ENCODE data around the gene PARP6.
"Not testable (repeated sequence)": the region's sequence is repeated elsewhere in the genome, so short reads cannot be mapped to it uniquely, and the experiment has no call there.

The PARP6 gene

DNA sequence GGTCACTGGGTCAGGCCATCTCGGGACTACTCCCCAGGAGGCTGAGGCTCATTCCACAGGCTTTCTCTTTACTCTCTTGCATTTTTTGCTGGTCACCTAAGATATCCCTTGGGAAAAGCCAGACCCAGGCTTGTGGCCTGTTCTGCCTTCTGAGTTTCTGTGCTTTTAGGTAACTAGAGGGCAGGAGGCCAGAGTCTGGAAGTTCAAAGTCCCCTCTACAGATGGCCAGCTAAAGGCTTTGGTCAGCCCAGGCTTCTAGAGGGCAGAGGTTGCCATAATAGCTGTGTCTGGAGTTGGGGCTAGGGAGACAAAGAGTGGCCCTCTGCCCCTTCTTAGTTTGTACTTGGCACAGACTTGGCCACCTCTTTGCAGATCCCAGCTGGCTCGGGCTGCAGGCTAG is 8.4 kb upstream of the PARP6 start:
- DNase-seq = no peak

DNA sequence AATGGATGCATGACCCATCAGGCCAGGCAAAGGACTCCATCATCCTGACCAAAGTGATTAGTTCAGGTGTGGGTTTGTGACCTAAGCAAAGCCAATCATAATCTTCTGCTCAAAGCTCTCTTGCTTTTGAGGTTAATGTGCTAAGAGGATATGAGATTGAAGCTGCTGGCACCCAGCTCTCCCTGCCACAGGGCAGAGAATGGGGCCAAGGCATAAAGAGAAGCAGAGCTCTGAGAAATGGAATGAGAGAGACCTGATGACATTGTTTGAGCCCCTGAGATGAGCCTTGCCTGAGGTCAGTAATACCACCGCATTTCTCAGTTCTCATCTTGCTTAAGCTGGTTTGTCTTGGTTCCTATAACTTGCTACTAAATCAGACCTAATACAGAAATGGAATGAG is 6.4 kb upstream of the PARP6 start:
- no peak for DNase-seq

DNA sequence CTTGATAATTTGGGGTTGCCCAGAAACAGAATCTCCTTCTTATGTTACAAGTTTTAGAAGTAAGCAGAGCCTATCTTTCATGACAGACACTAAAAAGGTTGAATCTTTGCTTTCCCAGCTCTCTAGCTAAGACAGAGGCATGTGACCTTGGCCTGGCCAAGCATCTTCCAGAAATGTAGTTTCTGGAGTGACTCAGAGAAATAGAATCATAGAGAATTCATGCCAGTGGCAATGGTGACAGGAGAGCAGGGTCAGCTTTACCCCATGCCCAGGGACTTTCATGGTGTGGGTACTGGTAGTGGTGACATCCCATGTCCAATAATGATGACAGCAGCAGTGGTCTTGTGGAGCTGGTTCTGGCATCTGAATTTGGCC is 4.0 kb upstream of the PARP6 start:
- DNase-seq = no peak

DNA sequence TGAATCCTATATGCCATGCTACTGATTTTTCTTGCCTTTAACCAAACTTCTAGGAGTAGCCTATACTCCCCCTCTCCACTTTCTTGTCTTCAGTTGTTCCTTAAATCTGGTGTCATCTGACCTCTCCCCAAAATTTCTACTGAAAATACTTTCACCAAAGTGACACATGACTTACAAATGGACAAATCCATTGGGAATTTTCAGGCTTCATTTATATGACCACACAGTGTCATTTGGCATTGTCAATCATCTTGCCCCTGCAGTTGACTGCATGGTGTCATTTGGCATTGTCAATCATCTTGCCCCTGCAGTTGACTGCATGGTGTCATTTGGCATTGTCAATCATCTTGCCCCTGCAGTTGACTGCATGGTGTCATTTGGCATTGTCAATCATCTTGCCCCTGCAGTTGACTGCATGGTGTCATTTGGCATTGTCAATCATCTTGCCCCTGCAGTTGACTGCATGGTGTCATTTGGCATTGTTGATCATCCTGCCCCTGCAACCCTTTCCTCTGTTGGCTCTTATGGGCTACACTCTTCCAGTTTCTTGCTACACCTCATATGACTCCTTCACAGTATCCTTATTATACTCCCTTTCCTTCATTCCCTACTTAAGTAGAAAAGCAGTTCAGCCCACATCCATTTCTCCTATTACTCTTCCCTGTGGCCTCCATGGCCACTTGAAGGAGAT is 3.4 kb upstream of the PARP6 start:
- not testable (repeated sequence) for DNase-seq

DNA sequence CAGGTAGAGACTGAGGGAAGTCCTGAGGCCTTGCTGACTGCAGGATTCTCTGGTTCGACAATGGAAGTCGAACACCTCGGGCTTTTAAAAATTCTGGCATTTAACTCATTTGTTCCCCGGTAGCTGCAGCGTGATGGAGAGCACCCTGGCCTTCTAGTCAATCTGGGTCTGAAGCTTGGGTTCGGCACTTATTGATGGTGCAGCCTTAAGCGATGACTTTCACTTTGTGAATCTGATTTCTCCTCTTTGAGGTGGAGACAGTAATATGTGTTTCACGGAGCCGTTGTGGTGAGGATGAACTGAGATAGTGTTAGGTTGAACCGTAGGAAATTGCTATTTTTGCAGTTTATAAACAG is 621 bp upstream of the PARP6 start:
- no peak for DNase-seq

DNA sequence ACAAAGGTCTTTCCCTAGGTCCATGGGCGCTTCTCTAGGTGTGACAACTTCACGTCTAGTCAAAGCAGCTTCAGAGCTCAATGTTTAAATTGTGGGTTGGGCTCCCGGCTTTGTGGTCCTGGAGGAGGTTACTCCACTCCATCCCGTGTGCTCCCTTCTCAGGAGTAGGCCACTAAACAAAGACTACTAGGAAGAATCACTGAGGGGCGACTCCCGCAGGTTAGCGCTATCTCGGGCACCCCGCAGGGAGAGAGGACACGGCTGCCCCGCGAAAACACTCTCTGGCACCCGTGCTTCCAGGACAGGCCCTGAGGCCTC is 500 bp downstream of the PARP6 start:
- DNase-seq = peak in 1 of 2 experiments; percentile 9

DNA sequence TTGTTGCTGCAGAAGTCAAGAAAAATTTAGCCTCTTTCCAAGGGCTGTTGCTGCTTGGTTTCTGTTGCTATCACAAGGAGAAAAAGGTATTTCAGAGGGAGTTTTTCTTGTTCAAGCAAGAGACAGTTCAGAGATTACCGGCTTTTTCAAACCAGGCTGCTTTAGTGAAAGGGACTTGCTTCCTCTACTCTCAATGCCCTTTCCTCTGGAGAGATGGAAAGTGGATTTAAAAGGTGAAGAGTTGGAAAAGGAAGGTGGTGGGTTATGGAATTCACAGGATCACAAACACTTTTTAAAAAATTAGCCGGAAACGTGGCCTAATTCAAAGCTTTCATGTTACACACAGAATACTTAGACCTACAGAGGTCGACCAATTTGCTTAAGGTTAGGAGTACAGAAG is 1.1 kb downstream of the PARP6 start:
- DNase-seq = no peak

DNA sequence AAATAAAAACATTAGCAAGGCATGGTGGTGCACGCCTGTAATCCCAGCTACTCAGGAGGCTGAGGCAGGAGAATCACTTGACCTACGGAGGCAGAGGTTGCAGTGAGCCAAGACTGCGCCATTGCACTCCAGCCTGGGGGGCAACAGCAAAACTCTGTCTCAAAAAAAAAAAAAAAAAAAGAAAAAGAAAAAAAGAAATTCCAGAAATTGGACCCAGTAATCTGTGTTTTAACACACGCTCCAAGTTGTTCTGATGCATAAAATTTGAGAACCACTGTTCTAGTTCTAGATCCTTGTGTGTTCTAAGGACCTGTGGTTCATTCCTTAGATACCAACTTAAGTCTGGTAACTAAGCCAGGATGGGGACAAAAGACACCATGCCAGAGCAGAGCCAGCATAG is 2.6 kb downstream of the PARP6 start:
- DNase-seq = no peak

GRCh38 chr15:72265031-72265430 is 7.3 kb downstream of the PARP6 start:
- no peak for DNase-seq

DNA sequence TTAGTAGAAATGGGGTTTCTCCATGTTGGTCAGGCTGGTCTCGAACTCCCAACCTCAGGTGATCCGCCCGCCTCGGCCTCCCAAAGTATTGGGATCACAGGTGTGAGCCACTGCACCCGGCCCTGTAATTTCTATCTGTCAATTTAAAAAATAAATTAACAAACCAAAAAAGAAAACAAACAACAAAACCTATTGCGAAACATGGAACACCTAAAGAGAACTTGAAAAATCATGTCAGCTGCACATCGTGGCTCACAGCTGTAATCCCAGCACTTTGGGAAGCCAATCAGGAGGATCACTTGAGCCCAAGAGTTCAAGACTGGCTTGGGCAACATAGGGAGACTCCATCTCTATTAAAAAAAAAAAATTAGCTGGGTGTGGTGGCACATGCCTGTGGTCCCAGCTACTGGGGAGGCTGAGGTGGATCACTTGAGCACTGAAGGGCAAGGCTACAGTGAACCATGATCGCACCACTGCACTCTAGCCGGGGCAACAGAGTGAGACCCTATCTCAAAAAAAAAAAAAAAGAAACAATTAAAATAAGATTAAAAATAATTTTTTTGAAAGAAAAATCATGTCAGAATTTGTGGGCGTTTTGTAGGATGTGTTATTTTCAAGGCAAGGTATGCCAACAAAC is 19.6 kb downstream of the PARP6 start:
- DNase-seq = no peak

GRCh38 chr15:72249142-72249810 is 23.1 kb downstream of the PARP6 start:
- no peak for DNase-seq

DNA sequence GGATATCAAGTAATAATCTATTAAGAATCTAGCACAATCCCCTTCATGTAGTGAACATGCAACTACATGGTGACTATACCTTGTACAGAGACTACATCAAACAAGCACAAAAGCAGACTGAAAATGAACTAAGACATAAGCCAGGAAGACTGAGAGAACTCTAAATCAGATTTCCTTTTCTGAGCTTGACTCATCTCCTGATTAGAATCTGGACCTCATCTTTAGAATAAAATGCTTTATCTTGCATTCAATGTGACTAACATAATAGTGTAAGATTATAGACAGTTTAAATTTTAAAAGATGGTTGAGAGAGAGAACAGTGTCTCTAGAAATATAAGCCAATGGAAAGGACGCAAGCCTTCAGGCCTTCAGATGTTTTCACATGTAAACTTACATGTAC is 23.8 kb downstream of the PARP6 start:
- DNase-seq = no peak

DNA sequence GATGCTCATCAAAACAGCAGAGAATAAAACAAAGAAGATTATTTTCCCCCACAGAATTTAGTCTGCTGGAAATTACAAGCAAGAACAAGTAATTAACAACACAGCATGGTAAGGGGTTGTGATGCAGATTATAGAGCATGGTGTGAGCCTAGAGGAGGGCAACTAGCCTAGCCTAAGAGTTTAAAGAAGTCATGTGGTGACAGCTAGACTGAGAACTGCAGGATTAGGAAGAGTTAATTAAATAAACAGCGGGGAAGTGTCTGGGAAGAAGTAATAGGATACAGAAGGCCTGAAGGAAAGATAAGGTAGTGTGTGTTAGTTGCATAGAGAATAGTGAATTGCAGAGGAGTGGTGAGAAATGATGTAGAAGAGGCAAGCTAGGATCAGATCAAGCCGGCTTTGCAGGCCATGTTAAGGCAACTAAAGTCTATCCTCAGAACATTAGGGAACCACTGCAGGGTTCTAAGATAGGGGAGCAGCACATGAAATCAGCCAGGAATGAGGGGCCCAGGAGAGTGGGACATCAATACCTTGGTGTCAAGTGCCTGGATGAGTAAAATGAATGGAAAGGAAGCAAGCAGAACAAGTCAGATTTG is 29.5 kb downstream of the PARP6 start:
- no peak for DNase-seq

DNA sequence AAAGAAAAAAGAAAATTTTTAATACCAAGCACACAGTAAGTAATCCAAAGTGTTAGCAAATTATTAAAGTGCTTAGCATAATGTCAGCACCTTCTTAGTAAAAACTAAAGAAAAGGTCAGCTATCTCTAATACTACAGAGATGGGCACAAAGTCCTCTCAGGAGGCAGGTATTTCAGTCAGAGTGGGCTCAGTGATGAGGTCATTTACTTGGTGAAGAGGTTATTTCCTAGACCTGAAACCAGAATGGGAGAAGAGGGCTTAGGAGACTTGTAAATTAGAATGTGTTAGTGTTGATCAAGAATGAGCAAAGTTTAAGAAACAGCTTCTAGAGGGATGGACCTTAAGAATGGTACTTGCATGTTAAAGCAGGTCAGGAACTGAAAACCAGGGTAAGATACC is 32.7 kb downstream of the PARP6 start:
- DNase-seq = no peak

DNA sequence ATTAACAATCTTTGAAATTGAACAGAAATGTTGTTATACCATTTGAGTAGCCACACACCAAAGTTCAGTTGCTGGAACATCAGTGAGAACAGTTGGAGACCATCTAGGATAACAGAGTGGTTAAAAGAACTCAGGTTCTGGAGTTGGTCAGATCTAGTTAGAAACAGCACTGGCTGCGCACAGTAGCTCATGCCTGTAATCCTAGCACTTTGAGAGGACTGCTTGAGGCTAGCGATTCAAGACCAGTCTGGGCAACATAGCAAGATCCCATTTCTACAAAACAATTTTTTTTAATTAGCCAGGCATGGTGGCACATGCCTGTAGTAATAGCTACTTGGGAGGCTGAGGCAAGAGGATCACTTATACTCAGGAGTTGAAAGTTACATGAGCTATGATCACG is 33.8 kb downstream of the PARP6 start:
- no peak for DNase-seq

GRCh38 chr15:72237853-72238224 is 34.5 kb downstream of the PARP6 start:
- DNase-seq = no peak

GRCh38 chr15:72237029-72237852 is 35.1 kb downstream of the PARP6 start:
- DNase-seq = peak; percentile 52 to 79

DNA sequence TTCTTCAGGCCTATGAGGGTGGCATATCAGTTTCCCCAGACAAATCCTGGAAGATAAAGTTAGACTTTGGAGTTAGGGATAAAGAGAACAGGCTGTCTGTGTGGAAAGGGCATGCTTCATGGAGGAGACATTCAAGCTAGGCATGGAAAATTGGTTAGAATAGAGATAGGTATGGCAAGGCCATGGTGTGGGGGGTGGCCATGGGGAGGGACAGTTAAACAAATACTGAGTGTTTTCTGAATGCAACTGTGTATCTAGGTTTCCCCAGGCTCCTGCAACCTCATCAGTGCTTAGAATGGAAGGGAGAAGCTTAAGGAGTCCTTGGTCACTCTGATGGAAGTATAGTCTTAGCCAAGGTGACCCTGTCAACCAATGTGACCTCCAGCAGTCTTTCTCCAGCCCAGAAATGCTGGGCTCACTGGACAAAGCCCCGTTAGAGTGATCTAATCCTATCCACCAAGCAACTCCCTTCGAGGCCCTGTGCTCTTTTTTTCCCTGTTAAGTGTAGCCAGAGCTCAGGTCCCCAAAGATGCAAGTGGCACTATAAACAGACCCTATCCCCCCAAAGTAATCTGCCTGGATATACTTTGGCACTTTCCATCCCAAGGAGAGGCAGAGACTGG is 35.9 kb downstream of the PARP6 start:
- no peak for DNase-seq

GRCh38 chr15:72235298-72235697 is 37.1 kb downstream of the PARP6 start:
- no peak for DNase-seq

GRCh38 chr15:72233769-72234168 is 38.6 kb downstream of the PARP6 start:
- DNase-seq = no peak

DNA sequence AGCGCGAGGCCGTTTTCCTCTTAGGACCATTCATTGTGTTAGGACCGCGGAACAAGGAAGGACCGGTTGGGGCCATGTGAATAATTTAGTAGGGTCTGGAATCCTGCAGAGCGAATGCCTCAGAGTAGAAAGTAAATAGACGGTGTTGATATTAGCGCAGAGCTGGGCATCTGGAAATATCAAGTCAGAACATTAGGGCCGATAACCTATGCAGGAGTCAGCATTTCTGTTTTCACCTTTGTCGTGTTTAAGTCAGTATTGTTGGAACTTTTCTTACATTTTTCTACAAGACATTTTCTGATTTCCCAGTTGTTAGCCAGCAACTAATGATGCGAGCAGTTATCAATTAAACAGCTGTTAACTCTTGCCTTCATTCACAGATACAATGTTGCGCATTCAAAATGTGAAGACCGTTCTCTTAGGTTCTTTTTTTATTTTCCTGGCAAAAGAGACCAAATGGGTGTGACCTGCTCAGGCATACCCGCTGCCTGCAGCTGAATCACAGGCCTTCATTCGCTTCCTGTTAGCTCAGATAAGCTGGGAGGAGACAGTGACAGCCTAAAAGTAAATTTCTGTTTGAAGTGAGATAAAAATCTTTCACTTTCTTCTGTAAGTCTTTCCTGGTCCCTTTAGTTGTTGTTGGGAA is 40.4 kb downstream of the PARP6 start:
- DNase-seq = peak; percentile 36 to 71

DNA sequence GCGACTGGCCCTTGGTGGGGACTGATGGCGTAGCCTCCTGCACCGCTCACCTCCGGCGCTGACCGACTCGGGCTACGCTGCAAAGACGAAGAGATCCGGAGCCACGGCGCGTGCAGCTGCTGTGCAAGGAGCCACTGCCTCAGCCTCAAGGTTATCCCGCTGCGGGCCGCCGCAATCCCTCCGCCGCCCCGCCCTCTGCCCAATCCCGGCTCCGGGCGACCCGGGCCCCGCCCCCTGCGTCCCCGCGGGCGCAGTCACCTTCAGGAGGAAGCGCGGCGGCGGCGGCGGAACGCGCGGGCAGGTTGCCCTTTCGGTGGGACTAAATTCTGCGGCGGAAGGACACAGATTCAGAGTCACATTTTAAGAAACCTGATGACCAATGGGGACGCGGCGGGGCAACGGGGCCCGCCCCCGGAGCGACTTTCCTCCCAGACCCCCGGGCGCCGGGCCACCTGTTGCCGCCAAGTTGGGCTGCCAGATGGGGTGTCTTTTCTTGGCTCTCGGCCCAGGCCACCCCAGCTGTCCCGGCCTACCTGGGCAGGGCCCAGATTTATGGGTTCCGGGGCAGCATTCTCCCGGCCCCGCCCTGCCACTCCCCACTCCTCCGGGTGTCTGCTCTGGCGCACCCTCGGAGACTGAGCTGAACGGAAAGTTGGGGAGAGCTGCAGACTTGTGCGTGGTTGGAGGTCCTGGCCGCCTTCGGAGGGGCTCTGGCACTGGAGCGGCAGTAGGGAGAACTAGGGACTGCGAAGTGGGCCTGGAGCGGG is 41.1 kb downstream of the PARP6 start, which contains the start of gene PKM:
TSS of gene PKM (minus strand) at position 125 of the 767 bp plus-strand sequence. CDS start 12,093 bp downstream, outside the sequence.
- peak; percentile 95 to 98 for DNase-seq

Data from stimulated activated CD4-positive, alpha-beta T cell treated with anti-CD3 and anti-CD28 coated beads, Interleukin-4, amount 100 ng/mL, for 4 hours (primary cell).